Liver (tissue), 9 donors: Measurements from ENCODE around the gene PRPSAP1. TPM values are rescaled to one million over a fixed set of nuclear protein-coding genes. Genes with fewer than 3 reads are reported as not detected.

Experiments used
- DNase-seq: peaks from one replicate; pipeline ENCODE4 v3.0.0-alpha.2; 2017; ENCODE audit warnings: low spot score
- H3K27ac ChIP-seq, 2 donors: one replicate each; pipeline ENCODE4 v1.7.0; 2013; ENCODE audit warnings: inconsistent platforms in 2 of 2, low read length in 2 of 2, control low read depth in 1 of 2, low read depth in 1 of 2, mild to moderate bottlenecking in 1 of 2
- H3K27me3 ChIP-seq, 4 donors: one replicate each; pipeline versions ENCODE4 v1.6.1 to v1.7.0; 2013; ENCODE audit warnings: low read length in 3 of 4, inconsistent platforms in 1 of 4, mild to moderate bottlenecking in 1 of 4, moderate library complexity in 1 of 4; ENCODE audit not compliant: control insufficient read depth in 4 of 4, insufficient read depth in 4 of 4
- H3K36me3 ChIP-seq, 4 donors: one replicate each; pipeline versions ENCODE4 v1.6.1 to v1.7.0; 2013; ENCODE audit warnings: low read length in 3 of 4, mild to moderate bottlenecking in 3 of 4, low read depth in 1 of 4, moderate library complexity in 1 of 4; ENCODE audit not compliant: control insufficient read depth in 4 of 4, insufficient read depth in 3 of 4
- H3K4me1 ChIP-seq, 4 donors: one replicate each; pipeline versions ENCODE4 v1.6.1 to v1.7.0; 2013; ENCODE audit warnings: low read length in 3 of 4, mild to moderate bottlenecking in 3 of 4, moderate library complexity in 1 of 4; ENCODE audit not compliant: control insufficient read depth in 4 of 4, insufficient read depth in 4 of 4
- H3K4me3 ChIP-seq, 3 donors: one replicate each; pipeline versions ENCODE4 v1.6.1 to v1.7.0; 2013; ENCODE audit warnings: low read length in 3 of 3, control low read depth in 1 of 3, low read depth in 1 of 3, mild to moderate bottlenecking in 1 of 3
- H3K9ac ChIP-seq, 2 donors: one replicate each; pipeline ENCODE4 v1.7.0; 2013; ENCODE audit warnings: low read length in 2 of 2, mild to moderate bottlenecking in 2 of 2, moderate library complexity in 2 of 2, control low read depth in 1 of 2, low read depth in 1 of 2
- H3K9me3 ChIP-seq, 4 donors: one replicate each; pipeline versions ENCODE4 v1.6.1 to v1.7.0; 2013; ENCODE audit warnings: low read length in 3 of 4; ENCODE audit not compliant: control insufficient read depth in 4 of 4
- EGR1 ChIP-seq, 2 donors: IDR thresholded peaks; 2 replicates each; pipeline ENCODE4 v1.6.1; 2016 to 2018; ENCODE audit warnings: antibody characterized with exemption in 2 of 2, low read depth in 2 of 2
- FOXA1 ChIP-seq: IDR thresholded peaks from 2 replicates; pipeline ENCODE4 v1.6.1; 2016; ENCODE audit warnings: antibody characterized with exemption
- FOXA2 ChIP-seq: IDR thresholded peaks from 2 replicates; pipeline ENCODE4 v1.6.1; 2016; ENCODE audit warnings: antibody characterized with exemption
- GABPA ChIP-seq, 2 donors: IDR thresholded peaks in 1 of 2; conservative IDR thresholded peaks in 1 of 2; 2 replicates each; pipeline ENCODE4 v1.6.1; 2016; ENCODE audit warnings: antibody characterized with exemption in 2 of 2, mild to moderate bottlenecking in 1 of 2, moderate library complexity in 1 of 2
- HNF4A ChIP-seq, 2 donors: conservative IDR thresholded peaks; 2 replicates each; pipeline ENCODE4 v1.6.1; 2016; ENCODE audit warnings: antibody characterized with exemption in 2 of 2, mild to moderate bottlenecking in 2 of 2
- HNF4G ChIP-seq: IDR thresholded peaks from 2 replicates; pipeline ENCODE4 v1.6.1; 2016; ENCODE audit warnings: antibody characterized with exemption
- JUND ChIP-seq, 2 donors: IDR thresholded peaks; 2 replicates each; pipeline ENCODE4 v1.6.1; 2016; ENCODE audit warnings: antibody characterized with exemption in 2 of 2
- NR2F2 ChIP-seq: IDR thresholded peaks from 2 replicates; pipeline ENCODE4 v1.6.1; 2016; ENCODE audit warnings: antibody characterized with exemption
- RAD21 ChIP-seq, 2 donors: IDR thresholded peaks; 2 replicates each; pipeline ENCODE4 v1.6.1; 2016; ENCODE audit warnings: antibody characterized with exemption in 2 of 2, mild to moderate bottlenecking in 2 of 2
- RXRA ChIP-seq, 2 donors: IDR thresholded peaks; 2 replicates each; pipeline ENCODE4 v1.6.1; 2017 to 2018; ENCODE audit warnings: antibody characterized with exemption in 2 of 2, mild to moderate bottlenecking in 1 of 2
- SP1 ChIP-seq: IDR thresholded peaks from 2 replicates; pipeline ENCODE4 v1.6.1; 2018; ENCODE audit warnings: antibody characterized with exemption, mild to moderate bottlenecking
- TAF1 ChIP-seq: conservative IDR thresholded peaks from 2 replicates; pipeline ENCODE4 v1.6.1; 2016; ENCODE audit warnings: antibody characterized with exemption, mild to moderate bottlenecking
- YY1 ChIP-seq: IDR thresholded peaks from 2 replicates; pipeline ENCODE4 v1.6.1; 2016; ENCODE audit warnings: antibody characterized with exemption, mild to moderate bottlenecking
- WGBS: extraction: QIAGEN DNeasy Blood & Tissue Kit; methylation state at CpG from one replicate; pipeline ENCODE4 v1.1.7; 2013; 5-methylcytosine and 5-hydroxymethylcytosine counted together
- polyA plus RNA-seq, 2 donors: library from polyadenylated mRNA; stranded (reverse) in 1 of 2; unstranded in 1 of 2; fragments of 200-250 nt in 1 of 2; fragments of >200 nt in 1 of 2; fragmentation: Nextera tagmentation in 1 of 2; extraction: Ambion mirVana in 1 of 2; gene quantifications; one replicate each; pipeline versions ENCODE4 v1.2.1 to v1.2.3, GENCODE V29; 2013 to 2015
- total RNA-seq, 2 donors: library from RNA; depleted of rRNA; stranded (reverse); fragments of >200 nt; gene quantifications; one replicate each; pipeline ENCODE4 v1.2.3, GENCODE V29; 2014
- TF ChIP-seq, protein P1 (sequence below): IDR thresholded peaks from 2 replicates; pipeline ENCODE4 v1.6.1; 2016; ENCODE audit warnings: antibody characterized with exemption
- TF ChIP-seq, protein P2 (sequence below): fragments of 150-350 bp; IDR thresholded peaks from 2 replicates; pipeline ENCODE4 v1.5.1; 2017; ENCODE audit warnings: improper control_type of control experiment, low read depth, low read length; ENCODE audit not compliant: missing input control
- TF ChIP-seq, protein P3 (sequence below): IDR thresholded peaks from 2 replicates; pipeline ENCODE4 v1.6.1; 2016; ENCODE audit warnings: antibody characterized with exemption
- TF ChIP-seq, protein P4 (sequence below): IDR thresholded peaks from 2 replicates; pipeline ENCODE4 v1.6.1; 2016; ENCODE audit warnings: antibody characterized with exemption
- donor health status: healthy.
- donor health status: healthy.
- donor health status: healthy.
- donor health status: healthy.
- donor health status: healthy.

The PRPSAP1 gene
- total and polyA plus RNA-seq, 4 donors, result 21.4 to 78.1 (median 52.6) TPM

DNA sequence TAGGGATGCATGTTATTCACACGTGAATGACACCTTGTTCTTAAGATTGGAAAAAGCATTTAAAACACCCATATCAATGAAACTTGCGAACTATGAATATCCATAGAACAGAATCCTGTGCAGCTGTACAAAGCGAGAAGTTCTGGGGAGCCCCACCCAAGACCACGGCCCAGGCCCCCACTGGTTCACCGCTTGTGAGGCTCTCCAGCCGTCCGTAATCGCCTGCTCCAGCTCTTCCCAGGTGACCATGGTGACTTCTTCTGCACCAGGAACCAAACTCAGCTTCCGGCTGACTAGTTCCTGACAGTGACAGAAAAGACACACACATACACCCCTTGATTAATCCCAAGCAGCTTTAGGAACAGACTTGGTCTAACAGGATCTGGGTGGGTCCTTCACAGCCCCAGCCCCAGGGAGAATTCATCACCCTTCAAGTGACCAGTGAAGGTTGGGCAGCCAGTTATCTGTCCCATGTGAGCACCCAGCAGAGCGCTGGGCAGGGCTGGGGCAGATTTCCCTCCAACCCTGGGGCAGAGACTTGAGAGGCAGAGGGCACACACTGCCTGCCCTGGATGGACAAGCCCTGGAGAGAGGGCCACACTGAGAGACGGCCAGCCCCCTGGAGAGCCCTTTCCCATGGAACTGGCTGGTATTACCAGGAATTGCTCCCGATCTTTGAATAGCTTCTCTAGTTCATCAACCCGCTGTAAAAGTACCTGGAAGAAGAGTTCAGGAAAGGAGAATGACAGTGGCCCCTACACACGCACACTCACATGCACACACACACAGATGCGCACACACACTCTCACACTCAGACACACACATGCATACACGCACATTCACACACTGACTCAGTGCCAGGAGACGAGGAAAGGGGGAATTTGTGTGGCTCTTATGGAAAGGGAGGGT is 49.2 kb downstream of the PRPSAP1 start:
- no peak for DNase-seq
- 82% methylated on average over 17 of the region's 17 CpGs for WGBS
- Histone ChIP-seq H3K4me1 (no peaks in the 10 kb centered on the region), H3K9me3 (no peaks in the 10 kb centered on the region), H3K9ac (no peak overlapping the region), H3K4me3 (no peak overlapping the region), H3K36me3 (peaks cover 0 to 5% (median 3%) of the 10 kb centered on the region in 4 donors), H3K27me3 (no peaks in the 10 kb centered on the region), H3K27ac (no peak overlapping the region)
- TF ChIP-seq, protein P1, sequence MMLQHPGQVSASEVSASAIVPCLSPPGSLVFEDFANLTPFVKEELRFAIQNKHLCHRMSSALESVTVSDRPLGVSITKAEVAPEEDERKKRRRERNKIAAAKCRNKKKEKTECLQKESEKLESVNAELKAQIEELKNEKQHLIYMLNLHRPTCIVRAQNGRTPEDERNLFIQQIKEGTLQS, result no peak
- TF ChIP-seq TAF1, result no peak
- TF ChIP-seq JUND (IDR thresholded peaks at IDR 0.05), result no peak

DNA sequence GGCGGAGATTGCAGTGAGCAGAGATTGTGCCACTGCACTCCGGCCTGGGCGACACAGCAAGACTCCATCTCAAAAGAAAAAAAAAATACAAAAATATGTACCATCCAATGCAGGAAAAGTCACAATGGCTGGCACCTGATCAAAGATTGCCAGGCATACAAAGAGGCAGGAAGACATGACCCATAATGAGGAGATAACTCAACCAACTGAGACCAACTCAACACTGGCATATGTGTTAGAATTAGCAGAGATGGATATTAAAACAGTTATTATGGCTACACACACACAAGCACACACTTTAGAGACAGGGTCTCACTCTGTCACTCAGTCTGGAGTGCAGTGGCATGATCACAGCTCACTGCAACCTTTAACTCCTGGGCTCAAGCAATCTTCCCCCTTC is 56.3 kb downstream of the PRPSAP1 start:
- WGBS, result 95% methylated on average over 3 of the region's 3 CpGs
- no peaks in the 10 kb centered on the region for H3K9me3 ChIP-seq
- H3K36me3 ChIP-seq, result peaks cover 0 to 7% (median 2%) of the 10 kb centered on the region in 4 donors
- H3K4me3 ChIP-seq, result no peak overlapping the region
- H3K4me1 ChIP-seq, result no peaks in the 10 kb centered on the region
- H3K27me3 ChIP-seq, result no peaks in the 10 kb centered on the region
- no peak for DNase-seq
- no peak overlapping the region for H3K9ac ChIP-seq
- TF ChIP-seq FOXA2 (no peak), RXRA (IDR thresholded peaks at IDR 0.05) (no peak), YY1 (no peak), RAD21 (IDR thresholded peaks at IDR 0.05) (no peak), NR2F2 (no peak), TAF1 (no peak), HNF4A (conservative IDR thresholded peaks at IDR 0.05) (no peak), HNF4G (no peak), FOXA1 (no peak), EGR1 (IDR thresholded peaks at IDR 0.05; ENCODE audit: low read depth in 2 of 2) (no peak), GABPA (IDR thresholded peaks at IDR 0.05 in 1 of 2, conservative IDR thresholded peaks at IDR 0.05 in 1 of 2) (no peak), SP1 (no peak)
- TF ChIP-seq, protein P2, sequence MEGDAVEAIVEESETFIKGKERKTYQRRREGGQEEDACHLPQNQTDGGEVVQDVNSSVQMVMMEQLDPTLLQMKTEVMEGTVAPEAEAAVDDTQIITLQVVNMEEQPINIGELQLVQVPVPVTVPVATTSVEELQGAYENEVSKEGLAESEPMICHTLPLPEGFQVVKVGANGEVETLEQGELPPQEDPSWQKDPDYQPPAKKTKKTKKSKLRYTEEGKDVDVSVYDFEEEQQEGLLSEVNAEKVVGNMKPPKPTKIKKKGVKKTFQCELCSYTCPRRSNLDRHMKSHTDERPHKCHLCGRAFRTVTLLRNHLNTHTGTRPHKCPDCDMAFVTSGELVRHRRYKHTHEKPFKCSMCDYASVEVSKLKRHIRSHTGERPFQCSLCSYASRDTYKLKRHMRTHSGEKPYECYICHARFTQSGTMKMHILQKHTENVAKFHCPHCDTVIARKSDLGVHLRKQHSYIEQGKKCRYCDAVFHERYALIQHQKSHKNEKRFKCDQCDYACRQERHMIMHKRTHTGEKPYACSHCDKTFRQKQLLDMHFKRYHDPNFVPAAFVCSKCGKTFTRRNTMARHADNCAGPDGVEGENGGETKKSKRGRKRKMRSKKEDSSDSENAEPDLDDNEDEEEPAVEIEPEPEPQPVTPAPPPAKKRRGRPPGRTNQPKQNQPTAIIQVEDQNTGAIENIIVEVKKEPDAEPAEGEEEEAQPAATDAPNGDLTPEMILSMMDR, result no peak
- TF ChIP-seq, protein P3, sequence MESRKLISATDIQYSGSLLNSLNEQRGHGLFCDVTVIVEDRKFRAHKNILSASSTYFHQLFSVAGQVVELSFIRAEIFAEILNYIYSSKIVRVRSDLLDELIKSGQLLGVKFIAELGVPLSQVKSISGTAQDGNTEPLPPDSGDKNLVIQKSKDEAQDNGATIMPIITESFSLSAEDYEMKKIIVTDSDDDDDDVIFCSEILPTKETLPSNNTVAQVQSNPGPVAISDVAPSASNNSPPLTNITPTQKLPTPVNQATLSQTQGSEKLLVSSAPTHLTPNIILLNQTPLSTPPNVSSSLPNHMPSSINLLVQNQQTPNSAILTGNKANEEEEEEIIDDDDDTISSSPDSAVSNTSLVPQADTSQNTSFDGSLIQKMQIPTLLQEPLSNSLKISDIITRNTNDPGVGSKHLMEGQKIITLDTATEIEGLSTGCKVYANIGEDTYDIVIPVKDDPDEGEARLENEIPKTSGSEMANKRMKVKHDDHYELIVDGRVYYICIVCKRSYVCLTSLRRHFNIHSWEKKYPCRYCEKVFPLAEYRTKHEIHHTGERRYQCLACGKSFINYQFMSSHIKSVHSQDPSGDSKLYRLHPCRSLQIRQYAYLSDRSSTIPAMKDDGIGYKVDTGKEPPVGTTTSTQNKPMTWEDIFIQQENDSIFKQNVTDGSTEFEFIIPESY, result no peak
- TF ChIP-seq, protein P1, result no peak
- TF ChIP-seq, protein P4, sequence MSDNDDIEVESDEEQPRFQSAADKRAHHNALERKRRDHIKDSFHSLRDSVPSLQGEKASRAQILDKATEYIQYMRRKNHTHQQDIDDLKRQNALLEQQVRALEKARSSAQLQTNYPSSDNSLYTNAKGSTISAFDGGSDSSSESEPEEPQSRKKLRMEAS, result no peak
- no peak overlapping the region for H3K27ac ChIP-seq
